GM19023 (cell line): ENCODE measurements around the gene NAT16.
"Not testable (repeated sequence)": the region's sequence is repeated elsewhere in the genome, so short reads cannot be mapped to it uniquely, and the experiment has no call there.

Experiments used
- ATAC-seq: cut with Tn5 transposase; IDR thresholded peaks from one replicate; pipeline ENCODE4 v1.9.1; 2021; ENCODE audit warnings: mild to moderate bottlenecking, moderate library complexity; ENCODE audit not compliant: unreplicated experiment

The NAT16 gene

GRCh38 chr7:101202603-101202918 is 22.5 kb upstream of the NAT16 start:
- no peak for ATAC-seq

GRCh38 chr7:101201695-101202602 is 21.9 kb upstream of the NAT16 start:
- ATAC-seq: no peak

GRCh38 chr7:101200862-101201599 is 20.9 kb upstream of the NAT16 start, which contains the start of gene MOGAT3:
Gene MOGAT3, minus strand, starts transcription at chr7:101201036. Its CDS starts 182 bp downstream, at chr7:101200854.
- ATAC-seq: no peak

- no peak for ATAC-seq
Measured at GRCh38 chr7:101200504-101200861, 20.4 kb upstream of the NAT16 start.

GRCh38 chr7:101199522-101199921 is 19.4 kb upstream of the NAT16 start:
- not testable (repeated sequence) for ATAC-seq

- ATAC-seq: no peak
Measured at GRCh38 chr7:101198476-101198875, 18.4 kb upstream of the NAT16 start.

DNA sequence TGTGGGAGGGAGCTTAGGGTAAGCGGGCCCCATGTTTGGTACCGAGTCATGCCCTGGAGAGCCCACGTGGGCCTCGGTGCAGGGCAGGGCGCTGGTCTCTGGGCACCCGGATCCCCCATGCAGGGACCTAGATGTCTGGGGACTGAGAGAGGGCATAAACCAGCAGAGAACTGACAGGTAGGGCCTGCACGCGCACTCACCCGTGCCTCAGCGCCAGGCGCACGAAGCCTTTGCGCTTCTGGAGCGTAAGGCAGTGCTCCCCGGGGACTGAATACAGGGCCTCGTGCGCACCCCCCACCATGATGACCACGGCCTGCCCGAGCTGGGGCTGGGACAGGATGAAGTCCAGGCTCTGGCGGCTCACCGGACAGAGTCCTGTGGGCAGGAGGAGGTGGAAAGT is 17.9 kb upstream of the NAT16 start:
- no peak for ATAC-seq

DNA sequence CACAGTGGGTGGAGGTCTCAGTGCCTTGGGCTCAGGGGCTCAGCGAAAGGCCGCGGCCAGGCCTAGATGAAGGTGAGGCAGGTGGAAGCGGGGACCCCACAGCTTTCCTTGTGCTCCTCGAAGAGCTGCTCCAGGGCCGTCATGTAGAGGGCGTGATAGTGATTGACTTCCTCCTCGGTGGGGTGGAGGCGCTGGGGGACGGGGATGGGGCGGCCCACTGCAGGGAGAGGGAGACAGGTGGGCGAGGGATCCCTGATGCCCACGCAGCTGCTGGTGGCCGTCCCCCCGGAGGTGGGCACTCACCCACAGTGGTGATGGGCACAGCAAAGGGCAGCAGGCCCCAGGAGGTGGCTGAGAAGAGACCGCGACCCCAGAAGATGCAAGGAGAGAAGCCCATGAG is 15.8 kb upstream of the NAT16 start:
- no peak for ATAC-seq

DNA sequence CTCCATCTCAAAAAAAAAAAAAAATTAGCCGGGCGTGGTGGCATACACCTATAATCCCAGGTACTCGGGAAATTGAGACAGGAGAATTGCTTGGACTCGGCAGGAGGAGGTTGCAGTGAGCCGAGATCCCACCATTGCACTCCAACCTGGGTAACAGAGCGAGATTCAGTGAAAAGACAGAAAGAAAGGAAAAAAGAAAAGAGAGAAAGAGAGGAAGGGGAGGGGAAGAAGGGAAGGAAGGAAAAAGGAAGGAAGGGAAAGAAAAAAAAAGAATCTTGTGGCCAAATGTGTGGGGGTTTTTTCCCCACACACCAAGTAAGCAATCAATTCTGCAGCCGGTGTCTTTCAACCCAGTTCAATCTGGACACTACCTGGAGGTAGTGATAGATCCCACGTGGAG is 9.0 kb upstream of the NAT16 start:
- no peak for ATAC-seq

GRCh38 chr7:101186844-101187428 is 6.8 kb upstream of the NAT16 start:
- no peak for ATAC-seq

DNA sequence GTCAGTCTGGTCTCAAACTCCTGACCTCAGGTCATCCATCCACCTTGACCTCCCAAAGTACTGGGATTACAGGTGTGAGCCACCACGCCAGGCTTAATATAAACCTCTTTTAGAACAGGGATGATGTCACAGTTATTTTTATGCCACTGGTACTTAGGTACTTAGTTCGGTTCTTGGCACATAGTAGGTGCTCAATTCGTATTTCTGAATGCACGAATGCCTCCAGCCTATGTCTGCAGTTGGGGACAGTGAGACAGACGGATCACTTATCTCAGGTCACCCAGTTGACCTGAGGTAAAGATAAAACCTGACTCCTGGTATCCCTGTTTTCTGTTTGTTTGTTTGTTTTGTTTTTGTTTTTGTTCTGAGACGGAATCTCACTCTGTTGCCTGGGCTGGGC is 6.1 kb upstream of the NAT16 start:
- no peak for ATAC-seq

- ATAC-seq: no peak
Measured at GRCh38 chr7:101185258-101185839, 5.3 kb upstream of the NAT16 start.

DNA sequence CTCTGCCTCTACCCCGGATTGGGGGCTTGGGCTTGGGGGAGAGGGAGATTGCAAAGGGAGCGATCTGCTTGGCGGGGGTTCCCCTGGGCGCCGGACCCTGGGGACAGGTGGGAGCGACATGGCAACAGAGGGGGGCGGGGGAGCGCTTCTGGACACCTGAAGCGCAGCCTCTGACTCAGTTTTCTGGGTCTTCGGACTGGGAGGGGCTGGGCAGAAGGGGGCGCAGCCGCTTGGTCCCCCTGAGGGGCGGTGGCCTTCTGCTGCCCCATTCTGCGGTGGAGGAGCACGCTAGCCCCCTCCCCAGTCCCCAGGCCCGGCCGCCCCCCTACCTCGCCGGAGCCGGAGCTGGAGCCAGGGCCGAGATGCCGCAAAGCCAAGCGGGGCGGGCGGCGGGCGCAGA is 380 bp downstream of the NAT16 start:
- ATAC-seq: no peak

- ATAC-seq: no peak
Measured at GRCh38 chr7:101179117-101179516, 976 bp downstream of the NAT16 start.

DNA sequence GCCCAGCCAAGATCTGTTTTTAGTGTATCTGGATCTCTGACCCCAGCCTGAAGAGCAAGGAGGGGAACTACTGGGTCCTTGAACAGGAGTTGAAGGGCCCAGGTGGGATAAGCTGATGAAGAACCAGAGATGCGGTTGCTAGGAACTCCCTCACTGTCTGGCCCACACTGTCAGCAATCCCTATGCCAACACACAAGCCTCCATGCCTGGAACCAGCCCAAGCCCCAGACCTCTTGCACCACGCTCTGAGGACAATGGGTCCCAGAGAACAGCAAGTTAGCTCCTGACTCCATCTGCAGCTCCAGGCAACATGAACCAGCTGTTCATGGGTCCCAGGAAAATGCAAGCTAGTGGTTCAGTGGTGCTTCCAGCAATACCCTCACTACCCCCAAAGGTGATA is 2.4 kb downstream of the NAT16 start:
- ATAC-seq: no peak

GRCh38 chr7:101175664-101176063 is 4.4 kb downstream of the NAT16 start:
- ATAC-seq: no peak

DNA sequence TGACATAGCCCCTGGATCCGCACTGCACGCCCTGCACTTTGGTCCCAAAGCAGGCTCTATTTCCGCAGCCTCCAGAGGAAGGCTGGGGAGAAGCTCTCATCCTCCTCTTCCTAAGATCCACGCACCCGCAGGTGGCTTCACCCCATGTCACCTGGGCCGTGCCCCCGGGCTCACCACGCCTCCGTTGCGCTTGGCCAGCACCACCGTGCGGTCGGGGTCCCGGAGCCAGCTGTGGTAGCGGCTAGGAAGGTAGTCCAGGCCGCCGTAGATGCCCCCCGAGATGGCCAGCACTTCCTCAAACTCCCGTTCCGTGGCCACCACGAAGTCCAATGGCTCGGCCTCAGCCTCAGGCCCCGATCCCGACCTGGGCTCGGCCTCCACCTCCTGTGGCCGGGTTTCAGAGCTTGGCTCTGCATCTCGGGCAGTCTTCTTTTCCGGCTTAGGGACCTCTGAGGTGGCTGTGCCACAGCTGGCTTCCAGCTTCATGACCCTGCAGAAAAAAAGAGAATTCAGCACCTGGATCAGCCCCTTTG is 5.7 kb downstream of the NAT16 start:
- no peak for ATAC-seq

- ATAC-seq: no peak
Measured at GRCh38 chr7:101173752-101174244, 6.3 kb downstream of the NAT16 start.

GRCh38 chr7:101172854-101173751 is 7.0 kb downstream of the NAT16 start:
- ATAC-seq: no peak
